Activated CD8-positive, alpha-beta T cell treated with anti-CD3 and anti-CD28 coated beads, Interleukin-2, amount 10 ng/mL, durations not matched to agents 7 days and 5 days (primary cell): ENCODE results near the gene IMPG2. TPM values are rescaled to one million over a fixed set of nuclear protein-coding genes. Genes with fewer than 3 reads are reported as not detected.

Source experiments
- ATAC-seq: fragments of 150-1000 bp; cut with Tn5 transposase; one replicate; pipeline ENCODE4 v1.10.0; 2021; ENCODE audit warnings: moderate library complexity
- CTCF ChIA-PET: fragments of 350-600 bp; sonication (Branson Sonifier 250); formaldehyde crosslinking; loops from one replicate; lab custom pipeline; 2021; ENCODE audit warnings: antibody characterized with exemption; lab: Charles Lee
- POLR2A ChIA-PET: fragments of 350-600 bp; sonication (Branson Sonifier 250); formaldehyde crosslinking; loops from one replicate; lab custom pipeline; 2021; ENCODE audit warnings: antibody characterized with exemption; lab: Charles Lee
- DNase-seq: peaks from one replicate; pipeline ENCODE4 v3.0.0-alpha.2; 2020
- H3K27ac Mint-ChIP-seq: one replicate; pipeline ENCODE4 v1.8.0; 2021; ENCODE audit warnings: mild to moderate bottlenecking, mixed read lengths
- H3K27me3 Mint-ChIP-seq: one replicate; pipeline ENCODE4 v1.8.0; 2021; ENCODE audit warnings: low read depth, mixed read lengths
- H3K36me3 Mint-ChIP-seq: one replicate; pipeline ENCODE4 v1.8.0; 2021; ENCODE audit warnings: low read depth, mixed read lengths
- H3K4me1 Mint-ChIP-seq: one replicate; pipeline ENCODE4 v1.8.0; 2021; ENCODE audit warnings: low read depth, mixed read lengths
- H3K4me3 Mint-ChIP-seq: one replicate; pipeline ENCODE4 v1.8.0; 2021; ENCODE audit warnings: mild to moderate bottlenecking, mixed read lengths
- H3K9me3 Mint-ChIP-seq: one replicate; pipeline ENCODE4 v1.8.0; 2022; ENCODE audit warnings: mixed read lengths; ENCODE audit not compliant: insufficient read depth
- total RNA-seq, 2 experiments: library from RNA; stranded (reverse); gene quantifications; one replicate each; pipeline ENCODE4 v1.2.3, GENCODE V29; 2021

Gene IMPG2
- total RNA-seq, 2 experiments from 2014 or later, result 0.29 TPM

GRCh38 chr3:101271728-101272127 lies 48.6 kb downstream of the IMPG2 start:
- DNase-seq (no peak), ATAC-seq (no peak)
- no peak overlapping the region for H3K27ac Mint-ChIP-seq
- H3K9me3 Mint-ChIP-seq, result no peaks in the 10 kb centered on the region
- H3K4me1 Mint-ChIP-seq, result no peaks in the 10 kb centered on the region
- H3K27me3 Mint-ChIP-seq, result no peaks in the 10 kb centered on the region
- H3K36me3 Mint-ChIP-seq, result no peaks in the 10 kb centered on the region
- POLR2A ChIA-PET, result no interaction called here
- H3K4me3 Mint-ChIP-seq, result no peak overlapping the region
- CTCF ChIA-PET, result no interaction called here

- POLR2A ChIA-PET, result no interaction called here
- no peak for DNase-seq
- Mint-ChIP-seq H3K4me3 (no peak overlapping the region), H3K4me1 (no peaks in the 10 kb centered on the region), H3K36me3 (no peaks in the 10 kb centered on the region), H3K27me3 (no peaks in the 10 kb centered on the region), H3K9me3 (no peaks in the 10 kb centered on the region), H3K27ac (no peak overlapping the region)
- ATAC-seq, result no peak
- CTCF ChIA-PET, result no interaction called here
Measured at GRCh38 chr3:101270149-101270548, 50.2 kb downstream of the IMPG2 start.

- H3K36me3 Mint-ChIP-seq, result no peaks in the 10 kb centered on the region
- ATAC-seq (no peak), DNase-seq (no peak)
- H3K4me3 Mint-ChIP-seq, result no peak overlapping the region
- no peaks in the 10 kb centered on the region for H3K9me3 Mint-ChIP-seq
- CTCF ChIA-PET, result no interaction called here
- H3K27ac Mint-ChIP-seq, result no peak overlapping the region
- H3K4me1 Mint-ChIP-seq, result no peaks in the 10 kb centered on the region
- peaks cover 1% of the 10 kb centered on the region for H3K27me3 Mint-ChIP-seq
- POLR2A ChIA-PET, result no interaction called here
Measured at GRCh38 chr3:101268971-101269671, 51.3 kb downstream of the IMPG2 start.

GRCh38 chr3:101268141-101268540 lies 52.2 kb downstream of the IMPG2 start:
- Mint-ChIP-seq H3K4me3 (no peak overlapping the region), H3K9me3 (no peaks in the 10 kb centered on the region), H3K27me3 (peaks cover 2% of the 10 kb centered on the region), H3K27ac (no peak overlapping the region), H3K4me1 (no peaks in the 10 kb centered on the region), H3K36me3 (no peaks in the 10 kb centered on the region)
- no peak for ATAC-seq
- CTCF ChIA-PET, result no interaction called here
- no peak for DNase-seq
- POLR2A ChIA-PET, result no interaction called here

GRCh38 chr3:101266566-101266965 lies 53.8 kb downstream of the IMPG2 start:
- Mint-ChIP-seq H3K4me1 (peaks cover 2% of the 10 kb centered on the region), H3K36me3 (no peaks in the 10 kb centered on the region), H3K4me3 (no peak overlapping the region), H3K9me3 (no peaks in the 10 kb centered on the region), H3K27ac (no peak overlapping the region), H3K27me3 (peaks cover 2% of the 10 kb centered on the region)
- CTCF ChIA-PET, result no interaction called here
- no peak for ATAC-seq
- DNase-seq, result no peak
- POLR2A ChIA-PET, result no interaction called here

- DNase-seq (no peak), ATAC-seq (no peak)
- H3K27ac Mint-ChIP-seq, result no peak overlapping the region
Measured at GRCh38 chr3:101266071-101266470, 54.3 kb downstream of the IMPG2 start.

GRCh38 chr3:101262393-101263240 lies 57.8 kb downstream of the IMPG2 start:
- no peak for DNase-seq
- peaks cover 2% of the 10 kb centered on the region for H3K4me1 Mint-ChIP-seq
- H3K27me3 Mint-ChIP-seq, result peaks cover 2% of the 10 kb centered on the region
- ChIA-PET CTCF (no interaction called here), POLR2A (no interaction called here)
- no peaks in the 10 kb centered on the region for H3K9me3 Mint-ChIP-seq
- H3K27ac Mint-ChIP-seq, result no peak overlapping the region
- no peak for ATAC-seq
- H3K36me3 Mint-ChIP-seq, result no peaks in the 10 kb centered on the region
- no peak overlapping the region for H3K4me3 Mint-ChIP-seq

More at GRCh38 chr3:101266071-101266470, 54.3 kb downstream of the IMPG2 start:
- ChIA-PET CTCF (no interaction called here), POLR2A (no interaction called here)
- Mint-ChIP-seq H3K9me3 (no peaks in the 10 kb centered on the region), H3K36me3 (no peaks in the 10 kb centered on the region), H3K4me1 (peaks cover 2% of the 10 kb centered on the region), H3K4me3 (no peak overlapping the region), H3K27me3 (peaks cover 2% of the 10 kb centered on the region)

- ChIA-PET POLR2A (interaction anchor here (0.6 kb wide), 1 partner anchor 265 kb away, joined by 3 read pairs; no protein-coding TSS in a partner anchor), CTCF (no interaction called here)
- no peak for DNase-seq
- H3K4me3 Mint-ChIP-seq, result no peak overlapping the region
- no peaks in the 10 kb centered on the region for H3K36me3 Mint-ChIP-seq
- peaks cover 2% of the 10 kb centered on the region for H3K27me3 Mint-ChIP-seq
- no peaks in the 10 kb centered on the region for H3K9me3 Mint-ChIP-seq
- no peak overlapping the region for H3K27ac Mint-ChIP-seq
- no peak for ATAC-seq
- H3K4me1 Mint-ChIP-seq, result peaks cover 2% of the 10 kb centered on the region
Measured at GRCh38 chr3:101261506-101261905, 58.9 kb downstream of the IMPG2 start.

GRCh38 chr3:101259485-101260341 lies 60.7 kb downstream of the IMPG2 start:
- H3K9me3 Mint-ChIP-seq, result no peaks in the 10 kb centered on the region
- H3K27ac Mint-ChIP-seq, result no peak overlapping the region
- POLR2A ChIA-PET, result no interaction called here
- no peak for DNase-seq
- CTCF ChIA-PET, result no interaction called here
- H3K27me3 Mint-ChIP-seq, result peaks cover 2% of the 10 kb centered on the region
- no peaks in the 10 kb centered on the region for H3K36me3 Mint-ChIP-seq
- no peak overlapping the region for H3K4me3 Mint-ChIP-seq
- peaks cover 2% of the 10 kb centered on the region for H3K4me1 Mint-ChIP-seq
- no peak for ATAC-seq

- H3K9me3 Mint-ChIP-seq, result no peaks in the 10 kb centered on the region
- H3K4me1 Mint-ChIP-seq, result no peaks in the 10 kb centered on the region
- H3K27me3 Mint-ChIP-seq, result no peaks in the 10 kb centered on the region
- ChIA-PET POLR2A (no interaction called here), CTCF (no interaction called here)
- H3K36me3 Mint-ChIP-seq, result no peaks in the 10 kb centered on the region
- H3K4me3 Mint-ChIP-seq, result no peak overlapping the region
- no peak for ATAC-seq
- no peak for DNase-seq
- H3K27ac Mint-ChIP-seq, result no peak overlapping the region
Measured at GRCh38 chr3:101256511-101256910, 63.9 kb downstream of the IMPG2 start.

GRCh38 chr3:101255441-101255840 lies 64.9 kb downstream of the IMPG2 start:
- DNase-seq (no peak), ATAC-seq (no peak)
- ChIA-PET CTCF (no interaction called here), POLR2A (no interaction called here)
- Mint-ChIP-seq H3K9me3 (no peaks in the 10 kb centered on the region), H3K36me3 (no peaks in the 10 kb centered on the region), H3K4me3 (no peak overlapping the region), H3K27me3 (no peaks in the 10 kb centered on the region), H3K27ac (no peak overlapping the region), H3K4me1 (no peaks in the 10 kb centered on the region)

- ChIA-PET CTCF (no interaction called here), POLR2A (no interaction called here)
- ATAC-seq (no peak), DNase-seq (no peak)
- no peaks in the 10 kb centered on the region for H3K9me3 Mint-ChIP-seq
- no peak overlapping the region for H3K27ac Mint-ChIP-seq
- H3K36me3 Mint-ChIP-seq, result no peaks in the 10 kb centered on the region
- H3K27me3 Mint-ChIP-seq, result no peaks in the 10 kb centered on the region
- H3K4me3 Mint-ChIP-seq, result no peak overlapping the region
- no peaks in the 10 kb centered on the region for H3K4me1 Mint-ChIP-seq
Measured at GRCh38 chr3:101253396-101253795, 67.0 kb downstream of the IMPG2 start.
